ENCODE results near the gene INF2. TPM values are rescaled to one million over a fixed set of nuclear protein-coding genes. Genes with fewer than 3 reads are reported as not detected.

INF2 gene
- total RNA-seq, 1 experiment from 2014 or later = 58.3 TPM

DNA sequence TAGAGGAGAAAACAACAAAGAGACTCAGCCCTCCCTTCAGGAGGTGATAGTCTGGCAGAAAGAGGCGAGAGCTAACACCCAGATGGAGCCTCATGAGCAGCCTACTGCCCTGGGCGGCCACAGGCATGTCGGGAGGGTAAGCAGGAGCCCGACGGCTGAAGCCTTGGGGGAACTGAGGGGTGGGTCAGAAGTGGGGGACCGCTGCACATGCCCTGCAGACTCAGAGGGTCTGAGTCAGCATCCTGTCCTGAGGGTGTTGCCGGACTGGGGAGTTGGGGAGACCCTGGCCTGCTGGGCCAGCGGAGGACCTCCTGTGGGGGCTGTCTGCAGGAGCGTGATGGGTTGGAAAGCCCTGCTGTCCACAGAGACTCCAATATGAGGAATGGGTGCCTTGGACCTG lies 15.9 kb upstream of the INF2 start:
- no peak overlapping the region for H3K18ac ChIP-seq (ENCODE audit: insufficient read length, low read depth, low read length)
- no peak overlapping the region for H2AFZ ChIP-seq (ENCODE audit: low read length)

More for the DNA sequence above, 15.9 kb upstream of the INF2 start:
- Histone ChIP-seq H3K4me2 (ENCODE audit: insufficient read depth, insufficient read length, low read length) (no peak overlapping the region), H3K9me3 (ENCODE audit: control insufficient read depth, low read depth, low read length) (no peaks in the 10 kb centered on the region), H3K56ac (ENCODE audit: insufficient read length, low read depth, low read length) (no peak overlapping the region), H3K9ac (ENCODE audit: extremely low read depth, insufficient read length, low read length) (no peak overlapping the region), H2BK120ac (ENCODE audit: low read depth, low read length, poor library complexity, severe bottlenecking) (no peak overlapping the region), H2BK15ac (ENCODE audit: low read depth, low read length) (no peak overlapping the region), H4K20me1 (ENCODE audit: control insufficient read depth, insufficient read depth, insufficient read length) (no peaks in the 10 kb centered on the region), H3K27me3 (ENCODE audit: insufficient read depth, low read length) (no peaks in the 10 kb centered on the region), H4K5ac (ENCODE audit: insufficient read length, low read depth, low read length) (no peak overlapping the region), H3K79me1 (ENCODE audit: insufficient read depth, low read depth, low read length, poor library complexity, severe bottlenecking) (no peaks in the 10 kb centered on the region), H3K4ac (ENCODE audit: low read depth, low read length) (no peak overlapping the region), H2AK5ac (ENCODE audit: insufficient read length, low read length) (no peak overlapping the region), H3K14ac (ENCODE audit: insufficient read depth, low read length) (no peak overlapping the region), H4K91ac (ENCODE audit: insufficient read length, low read depth, low read length) (no peak overlapping the region), H3K23me2 (ENCODE audit: insufficient read length, low read depth, low read length, poor library complexity, severe bottlenecking) (peaks cover 8% of the 10 kb centered on the region), H2BK5ac (ENCODE audit: insufficient read length, low read length) (no peak overlapping the region), H3K79me2 (ENCODE audit: insufficient read depth, low read length) (no peaks in the 10 kb centered on the region), H4K8ac (replicated peaks; ENCODE audit: insufficient read length, low read depth, low read length) (no peak overlapping the region), H2BK20ac (ENCODE audit: low read depth, low read length, poor library complexity, severe bottlenecking) (no peak overlapping the region), H3K27ac (ENCODE audit: insufficient read length, low read depth, low read length) (no peak overlapping the region), H3K4me1 (ENCODE audit: insufficient read depth, low read length) (no peaks in the 10 kb centered on the region), H3T11ph (ENCODE audit: low read length) (no peak overlapping the region), H3K23ac (ENCODE audit: insufficient read length, low read depth, low read length) (no peak overlapping the region), H2BK12ac (ENCODE audit: insufficient read length, low read depth, low read length) (no peak overlapping the region)
- Mint-ChIP-seq H3K36me3 (ENCODE audit: insufficient read depth in 1 of 3, low read depth in 3 of 3) (no peaks in the 10 kb centered on the region), H3K9me3 (peaks cover 0 to 4% of the 10 kb centered on the region in 2 experiments; a peak in 1 of 5 replicates), H3K27me3 (ENCODE audit: low read depth) (peaks cover 18% of the 10 kb centered on the region), H3K4me1 (peaks cover 24% of the 10 kb centered on the region in 2 experiments), H3K4me3 (no peak overlapping the region), H3K27ac (no peak overlapping the region)
- WGBS (ENCODE audit: extremely low coverage, insufficient read length, low lambda C conversion rate) = no CpG with 5 or more reads among the region's 9 CpGs
- TF ChIP-seq, protein P1, sequence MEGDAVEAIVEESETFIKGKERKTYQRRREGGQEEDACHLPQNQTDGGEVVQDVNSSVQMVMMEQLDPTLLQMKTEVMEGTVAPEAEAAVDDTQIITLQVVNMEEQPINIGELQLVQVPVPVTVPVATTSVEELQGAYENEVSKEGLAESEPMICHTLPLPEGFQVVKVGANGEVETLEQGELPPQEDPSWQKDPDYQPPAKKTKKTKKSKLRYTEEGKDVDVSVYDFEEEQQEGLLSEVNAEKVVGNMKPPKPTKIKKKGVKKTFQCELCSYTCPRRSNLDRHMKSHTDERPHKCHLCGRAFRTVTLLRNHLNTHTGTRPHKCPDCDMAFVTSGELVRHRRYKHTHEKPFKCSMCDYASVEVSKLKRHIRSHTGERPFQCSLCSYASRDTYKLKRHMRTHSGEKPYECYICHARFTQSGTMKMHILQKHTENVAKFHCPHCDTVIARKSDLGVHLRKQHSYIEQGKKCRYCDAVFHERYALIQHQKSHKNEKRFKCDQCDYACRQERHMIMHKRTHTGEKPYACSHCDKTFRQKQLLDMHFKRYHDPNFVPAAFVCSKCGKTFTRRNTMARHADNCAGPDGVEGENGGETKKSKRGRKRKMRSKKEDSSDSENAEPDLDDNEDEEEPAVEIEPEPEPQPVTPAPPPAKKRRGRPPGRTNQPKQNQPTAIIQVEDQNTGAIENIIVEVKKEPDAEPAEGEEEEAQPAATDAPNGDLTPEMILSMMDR (conservative IDR thresholded peaks at IDR 0.05) = no peak
- no peak for DNase-seq

Data from H9 (cell line).